ENCODE data around the gene PLIN1.

The PLIN1 gene

DNA sequence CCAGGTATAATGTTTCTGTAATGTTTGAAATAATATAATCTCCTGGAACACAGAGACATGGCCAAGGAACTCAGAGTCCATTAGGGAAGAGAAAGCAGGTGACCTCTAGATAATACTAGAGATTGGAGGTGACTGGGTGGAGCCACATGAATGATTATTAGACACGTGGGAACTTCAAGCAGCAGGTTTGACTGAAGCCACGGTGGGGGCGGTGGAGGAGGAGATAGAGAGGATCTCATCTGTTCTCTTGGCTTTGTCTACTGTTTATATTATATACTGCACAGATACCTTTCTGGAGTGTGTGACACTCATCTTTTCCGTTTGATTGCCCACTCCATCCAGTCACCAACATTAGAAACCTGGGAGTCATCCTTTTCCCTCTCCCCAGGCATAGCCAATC is 57.6 kb downstream of the PLIN1 start:
- no peak overlapping the region for H3K4me3 ChIP-seq (ENCODE audit: low read depth, low read length)
- TF ChIP-seq, protein P1, sequence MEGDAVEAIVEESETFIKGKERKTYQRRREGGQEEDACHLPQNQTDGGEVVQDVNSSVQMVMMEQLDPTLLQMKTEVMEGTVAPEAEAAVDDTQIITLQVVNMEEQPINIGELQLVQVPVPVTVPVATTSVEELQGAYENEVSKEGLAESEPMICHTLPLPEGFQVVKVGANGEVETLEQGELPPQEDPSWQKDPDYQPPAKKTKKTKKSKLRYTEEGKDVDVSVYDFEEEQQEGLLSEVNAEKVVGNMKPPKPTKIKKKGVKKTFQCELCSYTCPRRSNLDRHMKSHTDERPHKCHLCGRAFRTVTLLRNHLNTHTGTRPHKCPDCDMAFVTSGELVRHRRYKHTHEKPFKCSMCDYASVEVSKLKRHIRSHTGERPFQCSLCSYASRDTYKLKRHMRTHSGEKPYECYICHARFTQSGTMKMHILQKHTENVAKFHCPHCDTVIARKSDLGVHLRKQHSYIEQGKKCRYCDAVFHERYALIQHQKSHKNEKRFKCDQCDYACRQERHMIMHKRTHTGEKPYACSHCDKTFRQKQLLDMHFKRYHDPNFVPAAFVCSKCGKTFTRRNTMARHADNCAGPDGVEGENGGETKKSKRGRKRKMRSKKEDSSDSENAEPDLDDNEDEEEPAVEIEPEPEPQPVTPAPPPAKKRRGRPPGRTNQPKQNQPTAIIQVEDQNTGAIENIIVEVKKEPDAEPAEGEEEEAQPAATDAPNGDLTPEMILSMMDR (IDR thresholded peaks at IDR 0.05; ENCODE audit: low read depth, low read length, missing control alignments): no peak
- no peak for DNase-seq (ENCODE audit: low read depth)

GRCh38 chr15:89616228-89616627 is 62.9 kb downstream of the PLIN1 start:
- no peak overlapping the region for H3K4me3 ChIP-seq (ENCODE audit: low read depth, low read length)
- TF ChIP-seq, protein P1 (IDR thresholded peaks at IDR 0.05; ENCODE audit: low read depth, low read length, missing control alignments): no peak
- no peak for DNase-seq (ENCODE audit: low read depth)

- DNase-seq (ENCODE audit: low read depth): no peak
- H3K4me3 ChIP-seq (ENCODE audit: low read depth, low read length): no peak overlapping the region
- TF ChIP-seq, protein P1 (IDR thresholded peaks at IDR 0.05; ENCODE audit: low read depth, low read length, missing control alignments): no peak
Measured at GRCh38 chr15:89615135-89615534, 64.0 kb downstream of the PLIN1 start.

All from GM12864 (cell line).